ENCODE data around the gene TRIM16.
"Not testable (repeated sequence)": the region's sequence is repeated elsewhere in the genome, so short reads cannot be mapped to it uniquely, and the experiment has no call there.

The TRIM16 gene

DNA sequence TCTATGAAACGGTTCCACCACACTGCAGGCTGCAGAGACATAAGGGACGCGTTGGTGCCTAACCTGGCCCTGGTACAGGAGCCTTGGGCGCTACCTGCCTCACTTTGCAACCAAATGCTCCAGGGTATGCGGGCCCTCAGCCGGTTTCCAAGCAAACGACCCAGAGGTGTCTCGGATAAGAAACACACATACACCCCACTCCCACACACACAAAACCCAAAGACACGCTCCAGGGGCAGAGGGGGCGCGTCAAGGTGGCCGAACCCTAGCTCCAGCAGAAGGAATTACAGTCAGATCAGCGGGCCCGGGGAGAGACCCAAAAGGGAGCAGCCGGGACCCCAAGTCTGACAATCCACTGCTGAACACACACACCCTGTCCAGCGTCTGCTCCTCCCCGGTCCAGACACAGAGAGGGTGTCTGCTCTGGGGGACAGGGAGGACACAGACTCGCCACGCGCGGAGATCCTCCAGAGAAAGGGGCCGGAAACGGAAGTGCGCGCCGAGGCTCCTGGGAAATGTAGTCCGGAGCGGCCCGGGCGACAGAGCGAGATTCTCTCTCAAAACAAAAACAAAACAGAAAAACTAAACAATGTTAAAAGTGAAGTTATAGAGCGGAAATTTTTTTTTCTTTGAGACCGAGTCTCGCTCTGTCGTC lies at the start of gene TRIM16:
TSS of gene TRIM16 (minus strand) at position 488 of the 655 bp plus-strand sequence. CDS start 32,702 bp downstream, outside the sequence.
- DNase-seq (ENCODE audit: insufficient read length, low spot score) = not testable (repeated sequence)

DNA sequence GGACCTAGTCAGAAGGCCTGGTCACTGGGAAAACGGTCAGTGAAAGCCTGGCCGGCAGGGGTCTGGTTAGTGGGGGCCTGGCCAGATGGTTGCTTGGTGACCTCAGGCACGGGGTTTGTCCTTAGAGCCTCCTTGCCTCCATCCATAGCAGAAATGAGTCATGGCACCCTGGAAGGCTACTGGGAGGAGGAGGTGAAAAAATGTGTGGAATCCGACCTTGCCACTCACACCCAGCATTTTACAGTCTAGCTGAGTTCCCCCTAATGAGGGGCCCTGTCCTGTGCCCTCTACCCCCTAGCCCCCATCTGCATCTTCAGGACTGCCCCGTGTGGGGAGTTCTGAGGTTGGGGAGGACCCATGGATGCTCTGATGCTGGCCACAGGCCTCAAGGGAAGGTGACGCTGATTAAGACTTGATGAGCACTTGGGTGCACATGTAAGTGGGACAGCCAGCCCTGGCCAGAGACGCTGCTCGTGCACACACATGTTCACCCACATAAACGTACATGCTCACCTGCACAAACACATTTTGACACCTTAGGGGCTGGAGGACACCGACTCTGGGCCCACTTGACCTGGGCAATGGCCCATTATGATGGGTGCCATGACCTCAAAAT lies 49.2 kb upstream of the TRIM16 start:
- not testable (repeated sequence) for FAIRE-seq; DNase-seq (ENCODE audit: insufficient read length, low spot score)

More for the DNA sequence above, at the start of gene TRIM16:
- not testable (repeated sequence) for FAIRE-seq

DNA sequence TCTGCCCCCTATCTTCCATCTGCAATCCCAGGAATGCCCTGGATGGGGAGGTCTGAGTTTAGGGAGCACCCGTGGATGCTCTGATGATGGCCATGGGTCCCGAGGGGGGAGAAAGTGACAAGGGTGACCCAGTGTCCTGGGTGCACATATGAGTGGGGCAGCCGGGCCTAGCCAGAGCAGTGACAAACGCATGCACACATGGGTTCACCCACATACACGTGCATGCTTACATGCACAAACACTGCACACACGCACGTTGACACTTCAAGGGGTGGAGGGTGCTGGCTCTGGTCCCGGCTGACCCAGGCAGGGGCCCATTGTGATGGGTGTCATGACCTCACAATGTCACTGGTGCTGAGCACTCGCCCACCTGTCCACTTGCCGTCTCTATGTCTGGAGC lies 47.8 kb upstream of the TRIM16 start, which contains the start of gene TBC1D26:
TSS of gene TBC1D26 (plus strand) at position 384 of the 400 bp plus-strand sequence. CDS start 3,066 bp downstream, outside the sequence.
- not testable (repeated sequence) for FAIRE-seq; DNase-seq (ENCODE audit: insufficient read length, low spot score)

DNA sequence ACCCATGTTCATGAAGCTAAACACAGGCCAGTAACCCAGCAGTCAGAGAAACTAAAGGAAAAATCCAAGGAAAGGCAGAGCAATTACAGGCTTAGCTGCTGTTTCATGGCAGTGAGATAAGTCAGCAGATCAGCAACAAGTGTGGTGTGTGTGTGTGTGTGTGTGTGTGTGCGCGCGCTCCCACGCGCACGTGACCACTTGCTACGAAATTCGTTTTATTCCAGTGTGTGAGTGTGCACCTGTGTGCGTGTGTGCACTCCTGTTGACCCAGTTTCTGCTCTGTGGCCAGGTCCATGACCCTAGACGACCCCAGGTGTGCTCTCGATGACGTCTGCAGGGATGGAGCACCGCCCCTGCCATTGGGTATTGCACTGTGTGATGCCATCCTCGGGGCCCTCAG lies 46.4 kb upstream of the TRIM16 start:
- not testable (repeated sequence) for FAIRE-seq; DNase-seq (ENCODE audit: insufficient read length, low spot score)

DNA sequence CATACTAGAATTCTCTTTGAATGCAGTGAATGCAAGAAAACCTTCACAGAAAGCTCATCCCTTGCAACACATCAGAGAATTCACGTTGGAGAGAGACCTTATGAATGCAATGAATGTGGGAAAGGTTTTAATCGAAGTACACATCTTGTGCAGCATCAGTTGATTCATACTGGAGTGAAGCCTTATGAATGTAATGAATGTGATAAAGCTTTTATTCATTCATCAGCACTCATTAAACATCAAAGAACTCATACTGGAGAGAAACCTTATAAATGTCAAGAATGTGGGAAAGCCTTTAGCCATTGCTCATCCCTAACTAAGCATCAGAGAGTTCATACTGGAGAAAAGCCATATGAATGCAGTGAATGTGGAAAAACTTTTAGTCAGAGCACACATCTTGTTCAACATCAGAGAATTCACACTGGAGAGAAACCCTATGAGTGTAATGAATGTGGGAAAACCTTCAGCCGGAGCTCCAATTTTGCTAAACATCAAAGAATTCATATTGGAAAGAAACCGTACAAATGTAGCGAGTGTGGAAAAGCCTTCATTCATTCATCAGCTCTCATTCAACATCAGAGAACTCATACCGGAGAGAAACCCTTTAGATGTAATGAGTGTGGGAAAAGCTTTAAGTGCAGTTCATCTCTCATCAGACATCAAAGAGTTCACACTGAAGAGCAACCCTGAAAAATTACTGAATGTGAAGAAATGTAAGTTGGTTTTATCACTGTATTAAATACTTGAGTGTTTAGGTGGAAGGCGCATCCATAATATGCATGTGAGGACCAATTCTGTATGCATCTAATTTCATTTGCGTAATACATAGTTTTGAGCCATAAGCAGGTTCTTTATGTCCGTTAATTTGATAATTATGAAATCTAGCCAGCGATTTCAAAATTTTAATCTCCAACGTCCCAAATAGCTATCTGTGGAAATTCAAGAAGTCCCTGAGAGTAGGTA lies 32.8 kb upstream of the TRIM16 start:
- not testable (repeated sequence) for DNase-seq (ENCODE audit: insufficient read length, low spot score)
- peak; percentile 63 for FAIRE-seq

DNA sequence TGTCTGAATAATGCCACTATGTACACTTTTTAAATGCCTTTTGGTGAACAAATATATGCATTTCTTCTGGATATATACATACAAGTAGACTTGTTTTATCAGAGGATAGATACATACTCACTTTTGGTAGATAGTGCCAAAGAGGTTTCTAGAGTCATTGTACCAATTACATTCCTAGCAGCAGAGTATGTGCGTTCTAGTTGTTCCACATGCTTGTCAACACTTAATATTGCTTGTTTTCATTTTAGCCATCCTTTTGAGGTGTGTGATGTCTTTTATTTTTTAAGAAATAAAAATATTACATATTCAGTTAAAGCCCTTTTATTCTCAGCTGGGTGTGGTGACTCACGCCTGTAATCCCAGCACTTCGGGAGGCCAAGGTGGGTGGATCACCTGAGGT lies 24.8 kb upstream of the TRIM16 start:
- FAIRE-seq; DNase-seq (ENCODE audit: insufficient read length, low spot score): not testable (repeated sequence)

DNA sequence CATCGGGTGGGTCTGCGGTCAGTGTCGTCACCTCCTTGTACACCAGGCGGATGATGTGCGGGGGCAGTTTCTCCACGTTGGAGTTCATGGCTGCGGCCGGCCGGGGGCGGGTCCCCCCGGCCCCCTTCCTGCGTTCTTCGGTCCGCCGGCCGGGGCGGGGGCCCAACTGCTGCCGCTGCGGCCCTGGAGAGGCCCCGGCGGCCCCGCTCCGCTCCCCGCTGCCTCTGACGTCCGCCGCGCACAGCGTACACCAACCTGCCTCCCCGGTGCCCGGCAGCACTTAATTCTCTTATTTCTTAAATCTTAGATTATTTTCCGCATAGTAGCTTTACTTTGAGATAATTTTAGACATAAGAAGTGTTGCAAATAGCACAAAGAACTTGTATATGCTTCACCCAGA lies 20.7 kb upstream of the TRIM16 start:
- not testable (repeated sequence) for DNase-seq (ENCODE audit: insufficient read length, low spot score); FAIRE-seq

DNA sequence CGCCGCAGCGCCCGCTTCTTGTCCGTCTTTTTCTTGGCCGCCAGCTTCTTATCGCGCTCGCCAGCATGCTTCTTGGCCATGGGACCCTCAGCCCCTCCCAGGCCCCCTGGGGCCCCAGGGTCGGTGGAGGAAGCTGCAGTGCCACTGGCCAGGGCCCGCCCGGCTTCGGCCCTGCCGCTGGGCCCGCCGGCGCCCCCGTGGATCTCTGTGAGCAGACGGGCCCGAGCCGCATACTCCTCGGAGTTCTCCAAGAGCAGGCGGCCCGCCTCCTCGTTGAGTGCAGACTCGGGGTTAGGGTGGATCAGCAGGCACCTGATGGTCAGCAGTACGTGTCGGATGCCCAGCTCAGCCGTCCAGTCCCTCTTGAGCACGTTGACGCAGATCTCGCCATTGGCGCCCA lies 20.1 kb upstream of the TRIM16 start:
- not testable (repeated sequence) for DNase-seq (ENCODE audit: insufficient read length, low spot score); FAIRE-seq

DNA sequence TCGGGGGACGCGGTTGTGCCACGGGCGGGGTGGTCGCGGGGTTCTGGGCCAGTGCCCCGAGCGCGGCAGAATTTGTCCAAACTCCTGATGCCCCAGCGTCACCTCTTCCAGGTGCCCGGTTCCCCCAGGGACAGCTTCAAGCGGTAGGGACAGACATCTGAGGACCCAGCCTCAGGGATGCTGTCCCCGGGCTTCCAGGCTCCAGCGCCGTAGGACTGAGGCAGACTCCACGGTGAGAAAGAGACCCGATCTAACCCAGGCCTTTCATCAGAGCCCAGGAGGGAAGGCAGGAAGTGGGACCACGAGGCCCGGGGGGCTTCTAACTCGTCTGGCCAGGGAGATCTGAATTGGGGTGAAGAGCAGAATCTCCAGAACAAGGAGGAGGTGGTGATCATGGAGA lies 15.8 kb upstream of the TRIM16 start:
- FAIRE-seq; DNase-seq (ENCODE audit: insufficient read length, low spot score): not testable (repeated sequence)

DNA sequence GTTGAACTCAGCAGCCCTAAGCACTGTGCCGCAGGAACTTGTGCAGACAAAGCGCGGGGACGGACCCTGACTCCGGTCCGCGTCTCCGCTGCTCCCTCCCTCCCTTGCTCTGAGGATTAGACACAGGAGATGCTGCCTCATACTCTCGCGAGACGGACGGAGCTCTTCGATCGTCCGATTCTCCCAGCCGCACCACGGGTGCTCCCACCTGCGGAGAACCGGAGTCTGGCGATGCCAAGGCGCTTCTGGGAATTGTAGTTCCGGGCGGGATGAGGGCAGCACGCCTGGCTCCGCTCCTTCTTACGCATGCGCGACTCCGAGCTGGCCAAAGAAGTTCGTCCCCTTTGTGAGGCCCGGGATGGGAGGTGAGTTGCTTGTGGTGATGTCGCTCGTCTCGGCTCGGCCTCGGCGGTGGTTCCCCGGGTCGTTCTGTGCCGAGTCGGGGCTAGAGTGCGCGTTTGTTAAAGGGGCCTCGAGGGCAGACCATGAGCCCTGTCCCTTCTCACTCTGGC lies 15.4 kb upstream of the TRIM16 start, which contains the start of gene ZNF286A:
TSS of gene ZNF286A (plus strand) at position 340 of the 512 bp plus-strand sequence. CDS start 578 bp downstream, outside the sequence.
- peak; percentile 56 for DNase-seq (ENCODE audit: insufficient read length, low spot score)
- FAIRE-seq = not testable (repeated sequence)

DNA sequence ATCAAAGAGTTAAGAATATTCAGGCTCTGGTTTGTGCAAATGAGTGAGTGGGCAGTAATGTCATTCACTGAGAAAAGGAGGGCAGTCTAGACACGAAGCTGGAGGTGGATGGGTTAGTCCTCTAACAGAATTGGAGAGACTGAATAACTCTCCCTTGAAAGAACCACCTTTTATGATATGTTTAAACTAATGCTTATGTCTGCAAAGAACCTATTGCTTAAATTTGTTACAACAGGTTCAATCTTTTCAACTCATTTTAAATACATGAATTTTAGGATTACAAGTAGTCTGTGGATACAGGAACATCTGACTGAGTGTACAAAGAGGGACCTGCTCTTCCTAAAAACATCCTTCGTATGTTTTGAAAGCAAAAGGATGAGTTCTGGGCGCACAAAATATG lies 14.9 kb upstream of the TRIM16 start:
- FAIRE-seq; DNase-seq (ENCODE audit: insufficient read length, low spot score): not testable (repeated sequence)

DNA sequence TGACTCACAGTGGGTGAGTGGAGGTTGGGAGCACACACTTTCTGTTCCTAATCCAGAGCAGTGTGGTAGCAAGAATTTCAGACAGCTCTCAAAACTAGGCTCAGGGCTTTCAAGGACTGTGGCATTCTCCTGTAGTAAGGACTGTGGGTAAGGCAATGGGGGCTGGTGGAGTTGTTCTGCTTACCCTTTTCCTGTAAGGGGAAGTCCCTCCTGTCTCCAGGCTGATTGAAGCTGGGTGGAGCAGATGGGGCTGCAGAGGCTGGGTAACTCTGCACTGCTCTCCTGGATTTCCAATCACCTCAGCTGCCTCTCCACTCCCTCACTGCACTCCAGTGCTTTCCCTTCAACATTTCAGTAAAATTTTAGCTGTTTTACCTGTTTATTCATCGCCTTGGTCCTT lies 3.4 kb upstream of the TRIM16 start:
- DNase-seq (ENCODE audit: insufficient read length, low spot score); FAIRE-seq: not testable (repeated sequence)

DNA sequence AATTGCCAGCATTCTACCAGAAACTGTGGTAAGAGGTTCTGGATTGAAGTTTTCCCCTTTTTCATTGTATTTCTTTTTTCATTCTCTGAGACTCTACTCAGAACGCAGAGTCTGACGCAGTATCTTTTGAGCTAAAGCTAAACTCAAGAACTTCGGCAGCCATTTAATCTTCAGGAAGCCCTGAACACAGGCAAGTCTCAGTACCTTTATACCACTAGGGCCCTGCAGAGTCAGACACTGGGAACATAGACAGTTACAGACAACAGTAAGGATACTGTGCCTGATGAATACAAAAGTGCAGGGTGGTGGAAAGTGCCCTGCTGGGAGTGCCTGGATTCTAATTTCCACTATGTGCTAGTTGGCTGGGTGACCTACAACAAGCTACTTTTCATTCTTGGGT lies 976 bp downstream of the TRIM16 start:
- not testable (repeated sequence) for DNase-seq (ENCODE audit: insufficient read length, low spot score); FAIRE-seq

DNA sequence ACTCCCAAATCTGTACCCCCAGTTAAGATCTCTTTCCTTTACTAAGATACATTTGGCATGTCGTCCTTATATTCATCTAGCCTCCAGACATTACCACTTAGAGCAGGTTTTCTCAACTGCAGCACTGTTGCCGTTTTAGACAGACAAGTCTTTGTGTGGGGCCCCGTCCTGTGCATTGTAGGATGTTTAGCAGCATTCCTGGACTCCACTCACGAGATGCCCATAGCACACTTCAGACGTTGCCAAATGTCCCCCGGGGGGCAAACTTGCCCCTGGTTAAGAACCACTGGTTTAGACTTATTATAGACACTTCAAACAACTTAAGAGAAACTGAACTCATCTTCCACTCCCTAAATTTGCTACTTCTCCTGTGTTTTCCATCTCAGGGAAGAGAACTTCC lies 8.1 kb downstream of the TRIM16 start:
- FAIRE-seq; DNase-seq (ENCODE audit: insufficient read length, low spot score): not testable (repeated sequence)

DNA sequence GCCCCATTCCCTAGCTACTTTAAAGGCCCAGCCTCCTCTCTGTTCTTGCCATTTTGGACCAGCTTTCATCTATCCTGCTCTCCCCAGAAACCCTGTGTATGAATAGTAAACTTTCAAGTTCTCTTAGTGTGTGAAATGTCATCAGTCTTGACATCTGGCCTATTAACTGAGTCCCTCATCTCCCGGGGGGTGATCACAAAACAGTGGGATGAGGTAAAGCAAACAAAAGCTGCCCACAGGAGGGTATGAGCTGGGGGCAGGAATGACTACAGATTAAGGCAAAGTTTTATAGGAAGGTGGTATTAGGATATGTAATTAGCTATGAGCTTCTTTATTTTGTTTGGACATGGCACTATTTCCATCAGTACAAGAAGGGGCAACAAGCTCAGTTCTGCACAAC lies 9.5 kb downstream of the TRIM16 start:
- FAIRE-seq; DNase-seq (ENCODE audit: insufficient read length, low spot score): not testable (repeated sequence)

DNA sequence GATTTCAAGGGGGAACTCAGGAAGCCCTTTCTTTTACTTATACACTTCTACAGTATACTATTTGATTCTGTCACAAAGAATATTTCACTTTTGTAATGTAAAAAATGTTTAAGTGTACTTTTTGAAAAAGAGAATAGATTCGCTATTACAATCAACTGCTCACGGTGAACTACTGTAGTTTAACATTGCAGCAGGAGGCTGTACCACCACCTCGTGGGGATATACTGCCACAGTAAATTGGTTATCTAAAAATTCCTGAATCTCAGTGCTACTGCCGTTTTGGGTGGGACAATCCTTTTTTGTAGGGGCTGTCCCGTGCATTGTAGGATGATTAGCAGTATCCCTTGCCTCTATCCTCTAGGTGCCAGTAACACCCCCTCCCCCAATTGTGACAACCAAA lies 14.6 kb downstream of the TRIM16 start:
- FAIRE-seq = peak; percentile 32
- DNase-seq (ENCODE audit: insufficient read length, low spot score) = not testable (repeated sequence)
